ENCODE results near the gene MAPK8IP1.

Gene MAPK8IP1

GRCh38 chr11:45945397-45945999 is 60.0 kb downstream of the MAPK8IP1 start:
- no peak for DNase-seq (ENCODE audit: low read depth)

GRCh38 chr11:45947885-45948284 is 62.4 kb downstream of the MAPK8IP1 start:
- no peak for DNase-seq (ENCODE audit: low read depth)

- DNase-seq (ENCODE audit: low read depth): no peak
Measured at GRCh38 chr11:45948356-45948755, 62.9 kb downstream of the MAPK8IP1 start.

GRCh38 chr11:45949992-45950407 is 64.5 kb downstream of the MAPK8IP1 start:
- no peak for DNase-seq (ENCODE audit: low read depth)
